Naive B cell (primary cell): ENCODE results near the gene WDR3. TPM values are rescaled to one million over a fixed set of nuclear protein-coding genes. Genes with fewer than 3 reads are reported as not detected.

ENCODE experiments used
- polyA plus RNA-seq, 6 donors: library from polyadenylated mRNA; unstranded; fragments of 300-500 nt; fragmentation: Illumina TruSeq; gene quantifications; one replicate each; pipeline ENCODE4 v1.2.3, GENCODE V29; 2021; ENCODE audit warnings: low read depth in 6 of 6

The WDR3 gene
- polyA plus RNA-seq, 6 donors from 2014 or later = 11.8 to 28.4 (median 23.3) TPM

Other genes with a start within 250 kb of the WDR3 start
- gene GDAP2, start 118 bp upstream of the WDR3 start, polyA plus RNA-seq = 10 to 100 TPM in 5 of 6 donors, 1 to 10 TPM in 1; 4.9 to 16.9 (median 13.5) TPM